HG03196 (cell line): Measurements from ENCODE around the gene PSMD13.

Experiments
- ATAC-seq: cut with Tn5 transposase; IDR thresholded peaks from one replicate; pipeline ENCODE4 v1.9.1; 2021; ENCODE audit not compliant: unreplicated experiment

Gene PSMD13

DNA sequence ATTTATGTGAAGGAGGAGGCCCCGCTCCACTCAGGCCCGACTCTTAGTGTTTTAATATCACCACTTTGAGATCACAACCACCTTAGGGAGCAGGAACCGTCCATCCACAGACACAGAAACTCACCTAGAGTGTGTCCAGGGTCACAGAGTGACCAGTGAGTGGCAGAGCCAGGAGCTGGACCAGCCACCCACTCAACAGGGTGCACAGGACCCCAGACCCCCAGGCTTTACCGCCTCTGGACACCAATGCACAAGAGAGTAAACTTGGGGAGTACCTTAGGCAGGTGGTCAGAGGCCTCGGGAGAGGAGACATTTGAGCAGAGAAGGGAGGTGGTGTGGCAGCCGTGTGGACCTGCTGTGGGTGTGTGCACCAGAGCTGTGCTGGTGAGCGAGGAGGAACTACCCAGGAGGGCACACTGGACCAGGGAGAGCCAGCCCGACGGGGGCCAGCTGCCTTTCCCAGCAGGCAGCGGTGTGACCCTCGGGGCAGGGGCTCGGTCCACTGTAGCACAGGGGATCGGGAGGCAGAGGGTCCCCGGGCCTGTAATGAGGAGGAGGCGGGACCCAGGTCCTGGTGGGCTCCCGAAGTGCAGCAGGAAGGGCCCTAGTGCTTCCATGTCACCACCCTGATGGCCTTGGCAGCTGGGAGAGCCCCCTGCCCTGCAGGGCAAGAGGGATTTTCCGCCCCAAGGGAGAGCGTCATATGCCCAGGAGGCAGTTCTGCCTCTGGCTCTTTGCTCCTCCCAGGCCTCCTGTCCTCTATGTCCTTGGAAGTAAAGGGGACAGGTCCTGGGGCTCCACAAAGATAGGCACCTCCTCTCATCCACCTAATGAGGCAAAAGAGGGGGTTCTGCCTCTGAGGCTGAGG is 33.9 kb downstream of the PSMD13 start:
- ATAC-seq: no peak

DNA sequence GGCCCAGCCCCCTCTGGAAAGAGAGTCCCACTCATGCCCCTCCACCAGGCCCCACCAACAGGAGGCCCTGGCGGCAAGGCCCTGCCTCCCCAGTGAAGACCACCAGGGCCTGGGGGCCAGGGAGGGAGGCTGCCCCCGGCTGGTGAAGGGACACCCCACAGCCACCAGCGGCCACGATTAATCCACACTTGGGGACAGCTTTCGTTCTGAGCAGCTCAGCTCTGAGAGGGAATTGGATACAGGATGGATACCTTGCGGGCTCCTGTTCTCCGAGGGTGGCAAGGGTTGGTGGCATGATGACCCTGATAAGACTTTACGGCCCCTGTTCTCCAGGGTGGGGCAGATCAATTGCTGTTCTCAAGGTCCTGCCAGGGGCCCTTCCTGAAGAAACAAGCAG is 34.5 kb downstream of the PSMD13 start:
- ATAC-seq: no peak

DNA sequence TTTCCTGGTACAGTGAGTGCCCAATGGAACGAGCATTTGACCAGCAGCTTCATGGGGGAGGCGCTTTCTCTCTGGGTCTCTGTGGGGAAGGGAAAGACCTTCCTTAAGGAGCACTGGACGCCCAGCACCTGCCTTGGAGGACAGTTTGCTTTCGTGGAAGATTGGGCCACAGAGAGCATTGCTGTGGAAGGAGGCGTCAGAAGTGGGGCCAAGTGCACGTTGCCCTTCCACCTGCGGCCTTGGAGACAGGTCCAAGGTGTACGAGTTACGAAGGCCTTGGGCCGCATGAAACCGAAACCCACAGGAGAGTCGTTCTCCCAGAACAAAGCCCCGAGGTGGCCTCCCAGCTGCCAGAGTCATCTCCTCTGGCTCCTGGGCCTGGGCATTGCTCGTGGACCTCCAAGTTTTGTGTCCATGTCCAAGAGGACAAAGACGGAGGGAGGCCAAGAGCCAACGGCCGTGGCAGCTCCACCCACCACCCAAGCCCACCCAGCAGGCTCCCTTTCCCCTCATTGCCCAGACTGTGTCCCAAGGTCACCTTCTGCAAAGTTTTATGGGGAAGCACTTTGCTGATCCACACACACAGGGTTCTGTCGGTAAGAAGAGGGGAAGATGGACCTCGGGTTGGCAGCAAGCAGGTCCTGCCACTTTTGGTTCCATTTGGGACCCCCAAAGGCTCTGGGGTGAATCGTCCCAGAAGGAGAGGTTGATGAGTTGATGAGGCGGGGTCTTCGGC is 35.6 kb downstream of the PSMD13 start:
- ATAC-seq: no peak

DNA sequence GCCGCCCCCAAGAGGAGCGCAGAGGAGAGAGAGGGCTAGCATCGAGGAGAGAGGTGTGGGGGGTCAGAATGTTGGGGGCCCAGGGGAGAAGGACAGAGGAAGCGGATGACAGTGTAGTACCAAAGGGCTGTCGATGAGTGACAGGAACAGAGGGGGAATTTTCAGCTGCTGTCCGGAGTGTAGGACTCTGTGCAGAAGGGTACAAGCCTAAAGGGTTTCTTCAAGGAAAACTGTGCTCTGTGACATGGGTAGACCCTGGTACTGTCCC is 36.1 kb downstream of the PSMD13 start:
- no peak for ATAC-seq

DNA sequence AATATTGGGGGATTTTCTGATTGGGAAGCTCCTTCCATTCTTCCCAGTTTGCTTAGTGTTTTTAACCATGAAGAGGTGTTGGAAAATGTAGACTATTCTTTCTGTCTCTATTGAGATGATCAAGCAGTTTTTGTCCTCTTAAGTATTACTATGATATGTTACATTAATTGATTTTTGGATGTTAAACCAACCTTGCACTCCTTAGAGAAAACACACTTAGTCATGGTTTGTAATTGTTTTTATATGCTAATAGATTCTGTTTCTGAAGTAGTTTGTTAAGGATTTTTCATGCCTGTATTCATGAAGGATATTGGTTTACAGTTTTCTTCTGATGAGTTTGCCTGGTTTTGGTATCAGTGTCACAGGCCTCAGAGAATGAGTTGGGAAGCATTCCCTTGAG is 39.4 kb downstream of the PSMD13 start:
- ATAC-seq: no peak

DNA sequence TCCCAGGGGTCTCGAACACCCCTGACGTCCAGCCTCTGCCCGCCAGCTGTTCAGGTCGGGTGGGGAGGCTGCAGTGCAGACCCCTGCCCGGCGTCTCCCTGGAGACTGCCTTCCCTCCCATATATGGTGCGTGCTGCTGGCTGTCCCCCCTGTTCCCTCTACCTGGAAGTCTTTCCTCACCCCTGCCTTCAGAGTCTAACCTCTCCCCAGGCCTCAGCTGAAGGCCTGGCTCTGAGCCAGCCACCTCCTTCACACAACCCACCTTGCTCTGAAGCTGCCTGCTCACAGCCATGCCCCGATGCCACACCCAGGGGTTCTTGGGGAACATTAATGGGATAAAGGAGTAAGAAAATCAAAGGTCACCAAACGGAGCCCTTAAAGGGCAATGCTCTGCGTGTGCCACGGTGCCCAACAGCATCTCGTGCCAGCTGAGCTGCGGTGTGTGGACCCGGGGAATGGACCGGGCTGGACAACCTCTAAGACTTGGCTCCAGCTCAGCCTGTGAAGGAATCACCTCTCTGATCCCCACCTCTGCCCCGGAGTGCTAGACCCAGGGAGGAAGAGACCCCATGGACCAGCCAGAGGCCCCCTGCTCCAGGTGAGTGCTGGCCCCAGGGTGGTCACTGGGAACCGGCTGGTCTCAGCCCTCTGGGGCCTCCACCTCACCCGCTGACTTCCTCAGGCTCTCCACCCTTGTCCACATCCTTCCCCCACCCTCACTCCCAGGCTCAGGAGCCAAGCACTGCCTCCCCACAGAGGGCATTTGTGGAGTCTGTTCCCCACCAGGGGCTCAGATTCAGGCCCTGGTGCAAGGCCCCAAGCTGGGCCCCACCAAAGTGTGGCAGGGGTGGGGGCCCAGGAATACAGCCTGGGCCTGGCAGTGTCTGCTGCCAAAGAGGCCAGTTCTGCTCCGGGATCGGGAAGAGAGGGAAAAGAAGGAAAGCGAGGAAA is 41.5 kb downstream of the PSMD13 start, which contains the start of gene NLRP6:
TSS of gene NLRP6 (plus strand) at position 407 of the 951 bp plus-strand sequence. CDS start at position 570, 163 bp downstream.
- ATAC-seq: no peak

DNA sequence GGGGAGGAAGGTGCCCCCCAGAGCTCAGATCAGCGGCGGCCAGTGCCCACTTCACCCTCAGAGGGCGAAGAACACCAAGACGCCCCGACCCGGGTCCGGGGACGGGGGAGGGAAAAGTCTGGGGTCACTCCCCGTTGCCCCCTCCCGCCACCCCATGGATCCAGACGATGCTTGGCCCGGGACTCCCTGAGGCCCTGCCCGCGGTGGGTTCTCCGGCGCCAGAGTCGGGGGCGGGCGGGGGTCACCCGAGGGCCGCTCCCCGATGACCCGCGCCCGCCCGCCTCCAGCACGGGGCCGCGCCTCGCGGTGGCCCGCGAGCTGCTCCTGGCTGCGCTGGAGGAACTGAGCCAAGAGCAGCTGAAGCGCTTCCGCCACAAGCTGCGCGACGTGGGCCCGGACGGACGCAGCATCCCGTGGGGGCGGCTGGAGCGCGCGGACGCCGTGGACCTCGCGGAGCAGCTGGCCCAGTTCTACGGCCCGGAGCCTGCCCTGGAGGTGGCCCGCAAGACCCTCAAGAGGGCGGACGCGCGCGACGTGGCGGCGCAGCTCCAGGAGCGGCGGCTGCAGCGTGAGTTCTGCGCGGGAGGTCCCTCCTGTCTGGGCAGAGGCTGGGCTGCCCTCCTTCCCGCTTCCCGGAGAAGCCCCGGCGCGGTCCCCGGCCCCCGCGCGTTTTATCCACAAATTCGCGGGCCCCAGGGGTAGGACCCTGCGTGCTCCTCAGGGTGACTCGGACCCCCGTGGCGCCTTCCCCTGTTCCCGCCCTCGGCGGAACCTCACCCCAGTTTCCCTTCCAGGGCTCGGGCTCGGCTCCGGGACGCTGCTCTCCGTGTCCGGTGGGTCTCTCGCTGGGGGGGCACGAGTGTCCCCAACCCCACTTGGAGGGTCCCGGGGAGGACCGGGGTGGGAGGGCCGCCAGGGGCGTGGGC is 42.5 kb downstream of the PSMD13 start:
- ATAC-seq: no peak

DNA sequence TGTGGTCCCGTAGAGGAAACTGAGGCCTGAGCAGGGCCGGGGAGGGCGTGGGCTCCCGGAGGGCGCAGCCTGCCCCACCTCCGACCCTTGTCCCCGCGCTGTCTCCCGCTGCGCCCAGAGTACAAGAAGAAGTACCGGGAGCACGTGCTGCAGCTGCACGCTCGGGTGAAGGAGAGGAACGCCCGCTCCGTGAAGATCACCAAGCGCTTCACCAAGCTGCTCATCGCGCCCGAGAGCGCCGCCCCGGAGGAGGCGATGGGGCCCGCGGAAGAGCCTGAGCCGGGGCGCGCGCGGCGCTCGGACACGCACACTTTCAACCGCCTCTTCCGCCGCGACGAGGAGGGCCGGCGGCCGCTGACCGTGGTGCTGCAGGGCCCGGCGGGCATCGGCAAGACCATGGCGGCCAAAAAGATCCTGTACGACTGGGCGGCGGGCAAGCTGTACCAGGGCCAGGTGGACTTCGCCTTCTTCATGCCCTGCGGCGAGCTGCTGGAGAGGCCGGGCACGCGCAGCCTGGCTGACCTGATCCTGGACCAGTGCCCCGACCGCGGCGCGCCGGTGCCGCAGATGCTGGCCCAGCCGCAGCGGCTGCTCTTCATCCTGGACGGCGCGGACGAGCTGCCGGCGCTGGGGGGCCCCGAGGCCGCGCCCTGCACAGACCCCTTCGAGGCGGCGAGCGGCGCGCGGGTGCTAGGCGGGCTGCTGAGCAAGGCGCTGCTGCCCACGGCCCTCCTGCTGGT is 43.4 kb downstream of the PSMD13 start:
- no peak for ATAC-seq

DNA sequence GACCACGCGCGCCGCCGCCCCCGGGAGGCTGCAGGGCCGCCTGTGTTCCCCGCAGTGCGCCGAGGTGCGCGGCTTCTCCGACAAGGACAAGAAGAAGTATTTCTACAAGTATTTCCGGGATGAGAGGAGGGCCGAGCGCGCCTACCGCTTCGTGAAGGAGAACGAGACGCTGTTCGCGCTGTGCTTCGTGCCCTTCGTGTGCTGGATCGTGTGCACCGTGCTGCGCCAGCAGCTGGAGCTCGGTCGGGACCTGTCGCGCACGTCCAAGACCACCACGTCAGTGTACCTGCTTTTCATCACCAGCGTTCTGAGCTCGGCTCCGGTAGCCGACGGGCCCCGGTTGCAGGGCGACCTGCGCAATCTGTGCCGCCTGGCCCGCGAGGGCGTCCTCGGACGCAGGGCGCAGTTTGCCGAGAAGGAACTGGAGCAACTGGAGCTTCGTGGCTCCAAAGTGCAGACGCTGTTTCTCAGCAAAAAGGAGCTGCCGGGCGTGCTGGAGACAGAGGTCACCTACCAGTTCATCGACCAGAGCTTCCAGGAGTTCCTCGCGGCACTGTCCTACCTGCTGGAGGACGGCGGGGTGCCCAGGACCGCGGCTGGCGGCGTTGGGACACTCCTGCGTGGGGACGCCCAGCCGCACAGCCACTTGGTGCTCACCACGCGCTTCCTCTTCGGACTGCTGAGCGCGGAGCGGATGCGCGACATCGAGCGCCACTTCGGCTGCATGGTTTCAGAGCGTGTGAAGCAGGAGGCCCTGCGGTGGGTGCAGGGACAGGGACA is 44.1 kb downstream of the PSMD13 start:
- no peak for ATAC-seq

DNA sequence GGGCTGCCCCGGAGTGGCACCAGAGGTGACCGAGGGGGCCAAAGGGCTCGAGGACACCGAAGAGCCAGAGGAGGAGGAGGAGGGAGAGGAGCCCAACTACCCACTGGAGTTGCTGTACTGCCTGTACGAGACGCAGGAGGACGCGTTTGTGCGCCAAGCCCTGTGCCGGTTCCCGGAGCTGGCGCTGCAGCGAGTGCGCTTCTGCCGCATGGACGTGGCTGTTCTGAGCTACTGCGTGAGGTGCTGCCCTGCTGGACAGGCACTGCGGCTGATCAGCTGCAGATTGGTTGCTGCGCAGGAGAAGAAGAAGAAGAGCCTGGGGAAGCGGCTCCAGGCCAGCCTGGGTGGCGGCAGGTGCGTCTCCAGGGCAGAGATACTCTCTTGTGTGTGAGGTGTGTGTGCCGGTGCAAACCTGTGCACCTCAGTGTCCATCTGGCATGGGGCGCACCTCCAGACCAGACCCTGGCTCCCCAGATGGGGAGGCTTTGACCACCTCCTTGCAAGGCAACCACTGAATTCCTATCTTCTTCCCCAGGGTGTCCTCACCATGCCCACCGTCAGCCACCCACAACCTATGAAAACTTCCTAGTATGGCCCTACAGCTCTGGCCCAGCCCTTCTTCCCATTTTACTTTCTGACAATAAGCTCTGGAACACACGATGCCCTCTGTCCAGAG is 44.8 kb downstream of the PSMD13 start:
- ATAC-seq: no peak

DNA sequence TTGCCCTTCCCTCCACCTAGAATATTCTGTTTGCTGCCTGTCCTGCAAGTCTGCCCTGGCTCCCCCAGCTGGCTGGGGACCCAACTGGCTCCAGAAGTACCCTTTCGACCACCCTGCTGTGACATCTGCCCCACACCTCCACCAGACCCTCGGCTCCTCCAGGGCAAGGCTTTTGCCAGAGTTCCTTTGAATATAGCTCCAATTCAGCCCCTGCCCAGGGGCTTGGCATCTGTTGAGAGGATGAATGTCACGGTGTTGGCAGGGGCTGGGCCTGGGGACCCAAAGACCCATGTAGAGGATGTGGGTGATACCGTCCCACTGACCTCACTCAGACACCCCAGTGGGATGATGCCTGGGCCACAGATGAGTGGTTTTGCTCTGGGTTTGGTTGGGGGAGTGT is 45.4 kb downstream of the PSMD13 start:
- ATAC-seq: no peak

DNA sequence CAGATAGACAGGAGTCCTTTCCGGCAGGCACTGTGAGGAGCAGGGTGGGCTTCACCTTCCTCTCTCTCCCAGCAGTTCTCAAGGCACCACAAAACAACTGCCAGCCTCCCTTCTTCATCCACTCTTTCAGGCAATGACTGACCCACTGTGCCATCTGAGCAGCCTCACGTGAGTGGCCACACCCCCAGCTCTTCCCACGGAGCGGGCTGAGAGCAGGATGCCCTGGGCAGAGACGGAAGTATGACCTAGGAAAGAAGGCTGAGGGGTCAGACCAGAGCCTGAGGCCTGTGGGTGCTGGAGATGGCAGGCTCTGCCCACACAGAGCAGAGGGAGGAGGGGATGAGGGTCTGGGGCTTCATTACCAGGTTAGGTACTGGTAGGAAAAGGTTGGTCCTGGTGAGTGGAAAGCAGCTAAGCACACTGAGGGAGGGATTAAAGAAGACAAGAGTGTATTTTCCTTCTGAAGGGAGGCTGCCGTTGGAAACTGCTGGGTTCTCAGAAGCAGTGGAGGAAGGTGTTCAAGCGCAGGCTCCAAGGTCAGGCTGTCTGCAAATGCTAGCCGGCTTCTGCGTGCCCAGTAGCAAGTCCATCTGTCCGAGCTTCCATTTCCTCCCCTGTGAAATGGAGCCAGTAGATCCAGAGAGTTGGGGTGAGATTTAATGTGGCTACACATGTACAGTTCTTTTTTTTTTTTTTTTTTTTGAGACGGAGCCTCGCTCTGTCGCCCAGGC is 46.0 kb downstream of the PSMD13 start:
- ATAC-seq: no peak

DNA sequence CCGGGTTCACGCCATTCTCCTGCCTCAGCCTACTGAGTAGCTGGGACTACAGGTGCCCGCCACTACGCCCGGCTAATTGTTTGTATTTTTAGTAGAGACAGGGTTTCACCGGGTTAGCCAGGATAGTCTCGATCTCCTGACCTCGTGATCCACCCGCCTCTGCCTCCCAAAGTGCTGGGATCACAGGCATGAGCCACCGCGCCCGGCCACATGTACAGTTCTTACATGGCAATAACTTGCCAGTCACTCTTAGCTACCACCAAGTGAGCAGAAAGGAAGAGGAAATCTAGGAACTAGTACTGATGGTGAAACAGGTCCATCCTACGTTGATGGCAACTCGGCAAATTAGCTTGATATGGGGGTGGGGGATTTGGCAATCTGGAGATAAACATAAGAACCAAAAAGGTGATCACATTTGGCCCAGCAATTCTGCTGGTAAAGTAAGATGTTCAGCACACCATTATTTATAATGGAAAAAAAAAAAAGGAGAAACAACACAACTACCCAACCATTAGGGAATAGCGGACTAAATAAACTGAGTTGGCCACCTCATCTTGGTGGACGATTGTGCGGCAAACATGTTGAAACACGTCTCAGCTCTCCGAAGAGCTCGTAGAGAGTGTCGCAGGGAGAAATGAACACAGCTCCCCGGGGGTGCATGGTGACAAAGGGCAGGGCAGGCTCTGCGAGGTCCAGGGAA is 46.8 kb downstream of the PSMD13 start:
- no peak for ATAC-seq

DNA sequence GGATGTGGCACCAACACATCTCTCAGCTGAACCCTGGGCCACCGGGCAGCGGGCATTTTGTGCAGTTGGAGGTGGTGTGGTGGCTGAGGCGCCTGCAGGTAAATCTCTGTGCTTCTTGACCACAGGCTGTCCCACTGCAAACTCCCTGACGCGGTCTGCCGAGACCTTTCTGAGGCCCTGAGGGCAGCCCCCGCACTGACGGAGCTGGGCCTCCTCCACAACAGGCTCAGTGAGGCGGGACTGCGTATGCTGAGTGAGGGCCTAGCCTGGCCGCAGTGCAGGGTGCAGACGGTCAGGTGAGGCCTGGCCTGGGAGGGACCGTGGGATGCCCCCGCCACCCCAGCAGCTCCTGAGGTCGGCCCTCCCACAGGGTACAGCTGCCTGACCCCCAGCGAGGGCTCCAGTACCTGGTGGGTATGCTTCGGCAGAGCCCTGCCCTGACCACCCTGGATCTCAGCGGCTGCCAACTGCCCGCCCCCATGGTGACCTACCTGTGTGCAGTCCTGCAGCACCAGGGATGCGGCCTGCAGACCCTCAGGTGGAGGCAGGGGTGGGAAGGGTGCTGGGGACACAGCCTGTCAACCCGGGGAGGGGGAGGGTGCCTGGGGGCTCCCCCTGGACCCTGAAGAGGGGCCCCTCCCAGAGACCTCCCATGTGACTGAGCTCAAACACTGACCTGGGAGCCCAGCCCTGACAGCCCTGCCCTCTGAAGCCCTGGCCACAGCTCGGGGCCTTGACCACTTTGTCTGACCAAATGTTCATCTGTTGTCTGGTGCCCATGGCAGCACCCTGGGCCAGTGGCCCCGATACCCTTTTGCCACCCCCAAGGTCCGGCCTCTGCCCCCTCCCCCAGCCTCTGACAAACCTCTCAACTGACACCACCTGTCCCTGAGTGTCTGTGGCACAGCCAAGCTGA is 47.6 kb downstream of the PSMD13 start:
- ATAC-seq: no peak

DNA sequence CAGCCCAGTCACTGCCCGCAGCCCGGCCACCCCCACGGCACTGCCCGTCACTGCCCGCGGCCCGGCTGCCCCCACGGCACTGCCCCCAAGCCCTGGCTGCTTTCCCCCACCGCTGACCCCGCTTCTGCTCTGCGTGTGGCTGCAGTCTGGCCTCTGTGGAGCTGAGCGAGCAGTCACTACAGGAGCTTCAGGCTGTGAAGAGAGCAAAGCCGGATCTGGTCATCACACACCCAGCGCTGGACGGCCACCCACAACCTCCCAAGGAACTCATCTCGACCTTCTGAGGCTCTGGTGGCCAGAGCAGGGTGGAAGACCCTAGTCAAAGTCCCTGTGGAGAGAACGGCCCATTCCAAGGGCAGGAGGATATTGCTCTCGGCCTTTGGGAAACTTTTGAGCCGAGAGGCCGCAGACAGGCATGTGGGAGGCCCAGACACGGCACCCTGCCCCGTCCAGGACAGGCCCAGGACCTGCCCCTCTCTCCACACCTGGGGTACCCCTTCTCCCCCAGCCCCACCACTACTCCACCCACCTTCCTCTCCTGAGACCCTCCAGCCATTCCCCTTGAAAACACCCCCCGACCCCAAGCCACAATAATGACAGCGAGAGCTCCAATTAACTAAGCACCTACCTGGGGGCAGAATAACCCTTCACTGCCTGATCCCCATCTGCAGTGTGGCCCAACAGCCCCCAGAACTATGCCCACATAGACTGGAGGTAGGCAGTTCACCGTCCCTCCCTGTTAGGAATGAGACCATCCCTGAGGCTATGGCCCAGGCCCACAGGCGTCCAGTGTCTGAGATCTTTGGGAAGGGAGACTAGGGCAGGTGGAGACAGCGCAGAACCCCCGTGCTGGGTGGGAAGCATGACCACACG is 48.5 kb downstream of the PSMD13 start:
- ATAC-seq: no peak
